HG03558 (cell line): Measurements from ENCODE around the gene SLC66A1.

Experiments
- ATAC-seq: cut with Tn5 transposase; IDR thresholded peaks from one replicate; pipeline ENCODE4 v1.9.1; 2021; ENCODE audit warnings: moderate number of reproducible peaks; ENCODE audit not compliant: unreplicated experiment; ENCODE audit errors: extremely low read depth

SLC66A1 gene

DNA sequence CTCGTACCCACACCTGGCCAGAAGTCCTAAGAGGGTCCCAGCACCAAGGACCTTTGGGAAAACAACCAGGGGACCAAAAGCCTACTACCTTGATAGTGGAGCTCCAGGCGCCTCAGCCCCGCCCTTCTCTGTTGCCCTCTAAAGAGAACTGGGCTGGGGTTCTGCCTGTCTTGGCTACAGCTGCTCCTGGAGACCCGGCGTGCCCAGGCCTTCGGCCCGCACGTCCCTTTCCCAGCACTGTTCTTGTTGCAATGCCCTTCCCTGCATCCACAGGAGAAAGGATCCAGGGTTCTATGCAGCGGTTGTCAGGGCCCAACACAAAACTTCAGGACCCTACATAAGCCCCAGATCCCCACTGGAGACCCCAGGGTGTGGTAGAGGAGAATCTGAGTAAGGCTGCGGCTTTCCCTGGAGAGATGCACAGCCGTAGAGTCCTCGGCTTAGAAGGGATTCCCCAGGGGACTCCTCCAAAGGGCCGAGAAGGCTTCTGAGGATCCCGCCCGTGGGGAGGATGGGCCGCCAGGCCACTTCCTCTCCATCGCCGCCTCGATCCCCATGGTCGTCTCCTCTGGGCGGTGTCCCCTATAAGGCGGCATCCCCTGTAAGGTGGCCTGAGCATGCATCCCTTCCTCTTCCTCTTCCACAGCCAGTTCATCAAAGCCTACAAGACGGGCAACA, 12.0 kb downstream of the SLC66A1 start:
- ATAC-seq = no peak

DNA sequence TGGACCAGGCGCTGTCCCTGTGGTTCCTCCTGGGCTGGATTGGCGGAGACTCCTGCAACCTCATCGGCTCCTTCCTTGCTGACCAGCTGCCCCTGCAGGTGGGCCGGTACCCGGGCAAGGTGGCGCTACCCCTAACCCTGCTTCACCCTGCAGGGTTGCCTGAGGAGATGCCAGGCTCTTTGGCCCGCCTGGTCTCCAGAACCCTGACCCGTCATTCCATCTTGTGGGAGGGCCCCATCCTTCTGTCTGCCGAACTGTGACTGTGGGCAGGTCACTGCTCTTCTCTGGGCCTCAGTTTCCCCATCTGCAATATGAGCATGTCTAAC, 12.5 kb downstream of the SLC66A1 start:
- ATAC-seq = no peak

DNA sequence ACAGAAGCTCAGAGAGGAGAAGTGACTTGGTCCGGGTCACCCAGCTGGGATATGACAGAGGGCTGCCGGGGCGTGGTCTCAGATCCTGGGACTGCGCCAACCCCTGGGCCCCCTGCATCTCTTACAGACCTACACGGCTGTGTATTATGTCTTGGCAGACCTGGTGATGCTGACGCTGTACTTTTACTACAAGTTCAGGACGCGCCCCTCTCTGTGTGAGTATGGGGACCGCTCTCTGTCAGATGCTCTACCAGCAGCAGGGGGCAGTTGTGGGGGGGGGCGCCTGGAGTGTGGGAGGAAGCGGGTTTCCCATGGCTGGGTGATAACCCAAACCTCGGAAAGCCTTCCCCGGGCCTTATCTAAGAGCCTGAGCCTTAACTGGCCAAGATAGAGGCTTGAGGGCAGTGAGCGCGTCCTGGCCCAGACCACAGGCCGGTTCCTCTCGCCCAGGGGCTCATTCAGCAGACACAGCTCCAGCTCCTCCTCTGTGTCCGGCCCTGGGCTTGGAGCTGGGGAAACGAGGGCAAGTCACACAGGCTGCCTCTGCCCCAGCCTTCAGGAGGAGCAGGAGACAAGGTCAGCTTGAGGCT, 13.3 kb downstream of the SLC66A1 start:
- ATAC-seq = no peak

DNA sequence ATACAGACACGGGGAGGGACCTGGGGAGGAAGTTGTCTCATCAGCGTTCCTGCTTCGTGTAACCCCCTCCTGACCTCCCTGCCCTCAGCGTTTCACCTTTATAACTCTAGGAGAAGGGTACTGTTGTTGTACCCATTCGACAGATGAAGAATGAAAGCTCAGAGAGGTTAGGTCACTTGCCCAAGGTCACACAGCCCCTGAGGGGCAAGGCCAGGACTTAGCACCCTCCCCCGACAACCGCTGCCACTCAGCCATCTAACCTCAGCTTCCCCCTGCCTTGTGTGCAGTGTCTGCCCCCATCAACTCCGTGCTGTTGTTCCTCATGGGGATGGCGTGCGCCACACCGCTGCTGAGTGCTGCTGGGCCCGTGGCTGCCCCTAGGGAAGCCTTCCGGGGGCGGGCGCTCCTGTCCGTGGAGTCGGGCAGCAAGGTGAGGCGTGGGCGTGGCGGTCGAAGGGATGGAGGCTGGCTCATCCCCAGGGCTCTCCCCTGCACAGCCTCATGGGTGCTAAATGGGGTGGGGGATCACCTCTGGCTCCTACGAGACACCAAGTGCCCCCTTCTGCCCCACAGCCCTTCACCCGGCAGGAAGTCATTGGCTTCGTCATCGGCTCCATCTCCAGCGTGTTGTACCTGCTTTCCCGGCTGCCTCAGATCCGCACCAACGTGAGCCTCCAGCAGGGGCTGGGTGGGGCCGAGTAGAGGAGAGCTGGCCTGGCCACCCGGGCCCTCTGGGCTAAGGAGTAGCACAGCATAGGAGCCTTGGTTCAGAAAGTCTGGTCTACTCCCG, 14.0 kb downstream of the SLC66A1 start:
- ATAC-seq = no peak

DNA sequence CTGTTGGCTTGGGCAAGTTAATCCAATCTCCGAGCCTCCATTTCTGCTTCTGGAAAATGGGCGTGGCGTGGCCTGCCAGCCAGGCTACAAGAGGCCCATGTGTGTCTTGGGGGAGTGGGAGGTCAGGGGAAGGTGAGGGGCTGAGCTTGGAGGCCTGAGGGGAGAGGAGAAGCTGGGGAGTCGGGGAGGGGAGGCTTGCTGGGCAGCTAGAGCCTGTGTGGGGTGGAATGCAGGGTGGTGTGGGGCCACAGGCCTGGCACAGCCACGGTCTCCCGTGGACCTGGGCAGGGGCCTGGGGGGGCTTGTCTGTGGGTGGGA, 14.6 kb downstream of the SLC66A1 start:
- no peak for ATAC-seq

DNA sequence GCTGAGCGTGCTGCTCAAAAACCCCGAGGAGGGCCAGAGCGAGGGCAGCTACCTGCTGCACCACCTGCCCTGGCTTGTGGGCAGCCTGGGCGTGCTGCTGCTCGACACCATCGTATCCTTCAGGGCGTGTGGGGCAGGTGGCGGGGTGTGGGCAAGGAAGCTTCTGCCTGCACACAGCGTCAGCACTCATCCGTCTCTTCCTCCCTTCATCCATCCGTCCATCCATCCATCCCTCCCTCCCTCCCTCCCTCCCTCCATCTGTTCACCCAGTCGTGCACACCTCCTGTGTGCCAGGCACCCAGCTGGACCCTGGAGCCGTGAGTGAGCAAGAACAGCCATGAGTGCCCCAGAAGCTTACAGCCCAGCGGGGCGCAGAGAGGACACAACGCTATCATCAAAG, 15.2 kb downstream of the SLC66A1 start:
- no peak for ATAC-seq

DNA sequence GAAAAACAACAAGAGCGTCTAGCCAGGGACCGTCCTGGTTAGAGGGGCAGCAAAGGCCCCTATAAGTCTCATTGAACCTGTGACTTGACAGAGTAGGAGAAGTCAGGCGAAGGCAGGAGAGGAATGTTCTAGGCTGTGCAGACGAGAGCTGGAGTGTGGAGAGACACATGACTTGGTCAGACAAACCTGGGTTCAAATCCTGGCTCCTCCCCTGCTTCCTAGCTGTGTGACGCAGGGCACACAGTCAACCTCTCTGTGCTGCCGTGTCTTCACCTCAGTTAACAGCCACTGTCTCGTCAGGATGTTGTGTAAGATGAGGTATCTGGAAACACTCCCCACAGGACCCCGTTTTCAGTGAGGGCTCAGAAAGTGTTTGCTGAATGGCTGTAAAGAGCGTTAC, 15.6 kb downstream of the SLC66A1 start:
- ATAC-seq = no peak

DNA sequence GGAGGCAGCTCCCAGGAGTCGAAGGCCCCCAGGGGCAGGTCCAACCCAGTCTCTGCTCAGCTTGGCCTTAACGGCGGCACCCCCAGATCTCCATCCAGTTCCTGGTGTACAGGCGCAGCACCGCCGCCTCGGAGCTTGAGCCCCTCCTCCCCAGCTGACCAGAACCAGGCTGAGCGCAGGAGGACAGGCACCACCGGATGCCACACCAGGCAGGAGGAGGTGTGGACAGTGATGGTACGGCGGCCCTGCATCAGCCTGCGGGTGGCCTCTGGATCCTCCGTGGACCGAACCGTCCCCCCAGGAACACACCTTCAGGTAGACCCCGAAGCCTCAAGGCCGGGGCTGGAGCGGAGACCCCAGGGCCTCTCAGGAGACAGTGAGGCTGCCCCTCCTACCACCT, 16.4 kb downstream of the SLC66A1 start:
- no peak for ATAC-seq

DNA sequence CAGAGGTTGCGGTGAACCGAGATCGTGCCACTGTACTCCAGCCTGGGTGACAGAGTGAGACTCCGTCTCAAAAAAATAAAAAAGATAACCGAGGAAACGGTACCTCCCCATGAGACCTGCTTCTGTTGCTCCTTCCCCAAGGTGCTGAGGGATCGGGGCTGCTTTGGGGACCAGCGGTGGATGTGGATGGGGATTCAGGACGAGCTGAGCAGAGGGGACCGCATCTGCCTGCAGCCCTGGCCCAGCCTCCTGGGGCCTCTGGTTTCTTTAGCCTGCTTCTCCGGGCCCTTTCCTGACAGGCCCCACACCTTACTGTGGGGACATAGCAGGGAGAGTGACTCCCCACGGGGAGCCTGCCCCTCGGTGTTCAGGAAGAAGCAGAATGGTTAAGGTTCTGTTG, 17.1 kb downstream of the SLC66A1 start:
- ATAC-seq = no peak

DNA sequence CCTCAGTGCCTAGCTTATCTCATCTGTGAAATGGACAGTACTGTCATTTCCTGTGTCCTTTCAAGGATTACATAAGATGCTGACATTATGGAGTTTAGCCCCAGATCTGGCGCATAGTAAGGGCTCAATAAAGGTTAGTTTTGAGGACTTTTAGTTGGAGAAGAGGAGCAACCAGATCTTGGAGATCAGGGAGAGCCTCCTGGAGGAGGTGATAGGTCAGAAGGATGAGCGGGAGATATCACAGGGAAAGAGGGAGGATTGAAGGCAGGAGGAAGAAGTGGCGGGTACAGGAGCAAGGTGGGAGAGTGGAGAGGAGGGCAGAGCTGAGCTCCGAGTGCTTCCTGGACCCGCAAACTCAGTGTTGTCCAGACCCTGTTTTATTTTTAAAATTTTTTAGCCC, 17.5 kb downstream of the SLC66A1 start:
- ATAC-seq = no peak

DNA sequence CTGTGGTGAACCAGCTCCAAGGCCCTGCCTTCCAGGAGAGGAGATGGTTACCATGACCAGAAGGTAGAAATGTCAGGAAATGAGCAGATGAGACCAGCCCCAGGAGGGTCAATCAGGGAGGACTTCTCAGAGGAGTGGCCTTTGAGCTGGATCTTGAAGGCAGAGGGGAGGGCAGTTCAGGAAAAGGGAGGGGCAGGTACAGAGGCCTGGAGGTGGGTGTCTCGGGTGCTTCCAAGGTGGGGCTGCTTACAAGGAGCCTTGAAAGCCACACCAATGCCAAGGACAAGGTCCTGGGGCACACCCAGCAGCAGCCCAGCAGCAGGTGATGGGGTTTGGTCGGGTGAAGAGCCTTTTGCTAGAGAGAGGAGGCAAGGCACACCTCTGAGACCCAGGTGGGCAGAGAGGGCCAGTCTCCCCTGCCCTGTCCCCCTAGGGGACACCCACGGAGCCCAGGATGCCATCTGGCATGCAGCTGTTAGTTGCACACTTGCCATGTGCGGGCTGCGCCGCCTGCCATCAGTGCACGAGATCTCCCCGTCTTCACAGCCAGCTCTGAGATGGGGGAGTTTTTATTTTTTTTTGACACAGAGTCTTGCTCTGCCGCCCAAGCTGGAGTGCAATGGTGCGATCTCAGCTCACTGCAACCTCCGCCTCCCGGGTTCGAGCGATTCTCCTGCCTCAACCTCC, 18.5 kb downstream of the SLC66A1 start:
- ATAC-seq = no peak

DNA sequence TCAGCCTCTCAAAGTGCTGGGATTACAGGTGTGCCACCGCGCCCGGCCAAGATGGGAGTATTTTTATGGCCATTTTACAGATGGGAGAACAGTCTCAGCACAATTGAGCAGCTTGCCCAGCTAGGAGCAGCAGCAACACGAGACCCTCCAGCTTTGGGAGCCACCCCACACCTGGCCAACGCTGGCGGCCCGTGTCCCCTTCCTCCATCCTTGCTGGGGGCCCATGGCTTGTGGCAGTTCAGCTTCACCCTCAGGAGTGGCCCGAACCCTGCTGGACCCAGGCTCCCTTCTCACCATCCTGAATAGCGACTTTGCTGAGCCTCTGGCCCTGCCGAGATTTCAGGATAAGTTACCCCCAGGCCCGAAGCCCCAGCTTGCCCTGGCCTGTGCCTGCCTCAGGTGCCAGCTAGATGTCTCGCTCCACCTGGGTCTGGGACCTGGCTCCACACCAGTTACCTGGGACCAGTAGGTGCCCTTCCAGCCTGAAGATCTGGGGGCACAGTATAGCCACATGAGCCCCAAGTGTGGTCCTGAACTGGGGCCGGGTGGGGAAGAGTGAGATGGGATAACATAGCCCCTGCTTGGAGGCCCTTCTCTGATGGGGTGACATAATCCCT, 19.2 kb downstream of the SLC66A1 start:
- ATAC-seq = no peak

DNA sequence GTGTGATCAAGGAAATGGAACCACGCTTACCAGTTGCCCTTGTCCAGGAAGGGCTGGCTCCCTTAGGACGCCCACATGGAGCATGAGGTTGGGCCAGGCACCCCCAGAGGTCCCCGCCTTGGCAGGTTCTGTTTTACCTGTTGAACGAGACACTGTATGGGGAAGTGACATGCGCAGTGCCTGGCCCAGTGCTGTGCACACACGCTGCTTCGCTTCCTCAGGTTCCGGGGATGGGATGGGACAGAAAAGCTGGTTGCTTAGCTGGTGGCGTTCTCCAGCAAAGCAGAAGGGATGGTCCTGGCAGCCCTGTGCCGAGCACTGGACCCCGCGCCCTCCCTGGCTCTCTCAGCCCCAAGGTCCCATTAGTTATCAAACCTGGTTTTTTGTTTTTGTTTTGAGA, 20.7 kb downstream of the SLC66A1 start:
- no peak for ATAC-seq

DNA sequence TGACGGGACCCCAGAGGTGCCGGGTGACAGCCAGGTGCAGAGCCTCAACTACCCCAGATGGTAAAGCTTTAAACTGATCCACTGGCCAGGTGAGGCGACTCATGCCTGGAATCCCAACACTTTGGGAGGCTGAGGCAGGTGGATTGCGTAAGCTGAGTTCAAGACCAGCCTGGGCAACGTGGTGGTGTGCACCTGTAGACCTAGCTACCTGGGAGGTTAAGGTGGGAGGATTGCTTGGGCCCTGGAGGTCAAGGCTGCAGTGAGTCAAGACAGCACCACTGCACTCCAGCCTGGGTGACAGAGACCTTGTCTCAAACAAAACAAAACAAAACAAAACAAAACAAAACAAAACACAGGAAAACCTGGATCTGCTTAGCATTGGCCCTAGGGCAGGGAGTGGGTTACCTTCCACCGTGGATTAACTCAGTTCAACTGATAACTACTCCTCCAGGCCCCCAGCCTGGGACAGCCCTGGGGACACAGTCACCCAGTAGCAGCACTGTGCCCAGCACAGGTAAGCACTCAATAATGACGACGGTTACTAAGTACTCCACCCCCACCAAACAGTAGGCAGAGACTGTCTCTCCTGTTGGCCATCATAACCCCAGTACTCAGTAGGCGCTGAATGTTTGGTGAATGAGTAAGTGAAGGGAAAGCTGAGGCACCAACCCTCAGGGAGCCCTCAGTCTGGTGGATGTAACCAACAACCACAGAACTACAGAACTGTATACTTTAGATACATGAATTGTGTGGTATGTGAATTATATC, 21.6 kb downstream of the SLC66A1 start:
- no peak for ATAC-seq

DNA sequence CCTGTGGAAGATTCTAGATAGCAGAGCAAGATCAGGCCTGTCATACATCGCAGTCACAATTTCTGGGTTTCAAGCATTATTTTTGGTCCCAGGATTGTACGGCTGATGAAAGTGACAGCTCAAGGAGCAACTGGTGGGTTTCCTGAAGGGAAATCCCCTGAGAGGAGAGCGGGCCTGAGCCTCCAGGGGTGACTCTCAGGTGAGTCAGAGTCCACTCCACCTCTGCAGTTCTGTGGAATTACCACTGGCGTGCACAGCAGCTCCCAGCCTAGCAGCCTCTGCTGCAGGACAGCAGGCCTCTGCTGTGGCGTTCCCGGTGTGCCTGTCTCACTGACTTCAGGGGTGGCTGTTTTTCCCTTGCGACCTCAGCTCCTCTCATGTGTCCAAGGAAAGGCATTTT, 24.4 kb downstream of the SLC66A1 start:
- ATAC-seq = no peak

DNA sequence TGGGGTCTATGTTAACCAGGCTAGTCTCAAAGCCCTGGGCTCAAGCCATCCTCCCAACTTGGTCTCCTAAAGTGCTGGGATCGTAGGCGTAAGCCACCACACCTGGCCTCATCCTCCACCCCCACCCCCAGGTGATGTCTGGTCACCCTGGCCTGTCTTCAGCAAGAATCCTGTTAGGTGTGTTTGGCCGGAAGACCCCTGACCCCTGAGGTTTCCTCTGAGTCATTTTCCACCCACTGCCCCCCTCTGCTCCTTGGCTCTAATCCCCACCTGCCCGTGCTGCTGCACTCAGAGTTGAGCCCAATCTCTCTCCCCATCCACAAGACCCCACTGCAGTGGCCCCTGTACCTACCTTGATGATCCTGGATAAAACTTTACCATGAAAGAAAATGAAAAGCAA, 25.2 kb downstream of the SLC66A1 start:
- ATAC-seq = no peak

DNA sequence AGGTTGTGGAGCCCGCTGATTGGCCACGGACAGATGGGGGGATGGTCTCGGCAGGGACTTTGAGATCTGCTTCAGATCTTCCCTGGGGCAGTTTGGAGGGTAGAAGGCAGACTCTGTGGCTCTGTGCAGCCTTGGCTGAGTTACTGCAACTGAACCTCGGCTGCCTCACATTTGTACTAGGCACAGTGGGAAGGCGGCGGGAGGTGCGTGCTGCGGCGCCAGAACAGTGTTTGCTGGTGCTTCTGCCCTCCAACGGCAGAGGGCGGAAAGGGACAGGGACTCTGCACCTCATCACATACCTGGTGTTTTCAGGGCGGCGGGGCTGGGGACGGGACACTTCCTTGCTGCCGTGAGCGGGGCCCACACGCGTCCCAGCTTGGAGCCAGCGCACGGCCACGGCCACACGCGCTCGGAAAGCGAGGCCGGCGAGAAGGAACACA, 26.2 kb downstream of the SLC66A1 start:
- no peak for ATAC-seq

DNA sequence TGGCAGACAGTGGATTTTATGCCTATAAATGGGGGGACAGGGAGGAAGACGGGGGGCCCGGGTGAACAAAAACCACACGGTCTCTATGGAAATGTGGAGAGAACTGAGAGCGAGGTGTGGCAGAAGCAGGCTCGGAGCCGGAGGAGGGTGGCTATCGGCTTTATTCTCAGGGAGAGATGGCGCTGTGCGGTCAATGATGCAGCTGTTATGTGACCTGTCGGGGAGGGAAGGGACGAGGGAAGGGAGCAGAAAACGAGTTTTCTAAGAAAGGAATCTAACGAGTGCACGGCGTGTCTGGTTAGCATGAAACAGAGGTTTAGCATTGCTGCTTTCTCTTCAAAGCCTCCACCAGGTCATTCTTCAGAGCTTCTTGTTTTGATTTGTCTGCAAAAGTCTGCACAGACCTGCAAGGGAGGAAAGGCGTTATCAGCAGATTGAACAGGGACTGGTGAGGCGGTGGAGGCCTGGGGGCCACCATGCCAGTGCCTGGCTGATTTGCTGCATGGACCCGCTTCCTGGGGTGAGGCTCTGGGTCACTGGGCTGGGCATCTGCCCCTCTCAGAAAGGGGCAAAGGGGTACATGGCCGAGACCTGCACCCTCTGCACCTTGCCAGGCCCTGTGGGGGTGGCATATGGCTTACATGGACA, 27.2 kb downstream of the SLC66A1 start:
- no peak for ATAC-seq

DNA sequence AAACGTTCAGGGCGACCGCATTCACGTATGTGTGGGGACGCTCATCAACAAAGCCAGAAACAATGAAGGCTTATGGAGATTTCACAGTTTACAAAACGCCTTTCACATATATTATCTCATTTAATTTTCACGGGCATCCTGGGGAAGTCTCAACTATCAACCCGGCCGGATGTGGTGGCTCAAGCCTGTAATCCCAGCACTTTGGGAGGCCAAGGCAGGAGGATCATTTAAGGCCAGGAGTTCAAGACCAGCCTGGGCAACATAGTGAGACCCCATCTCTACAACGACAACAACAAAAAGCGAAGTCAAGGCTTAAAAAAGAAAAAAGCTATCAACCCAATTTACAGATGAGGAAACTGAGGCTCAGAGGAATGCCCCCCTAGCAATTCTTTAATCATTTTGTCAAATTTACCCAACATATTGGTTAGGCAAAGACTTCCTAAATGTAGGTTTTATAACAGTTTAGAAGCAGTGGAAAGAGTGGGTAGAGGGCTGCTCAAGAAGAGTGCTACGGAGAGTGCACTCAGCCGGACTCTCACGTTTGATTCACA, 28.3 kb downstream of the SLC66A1 start:
- no peak for ATAC-seq
